ENCODE measurements around the gene KIF2B.

DNA sequence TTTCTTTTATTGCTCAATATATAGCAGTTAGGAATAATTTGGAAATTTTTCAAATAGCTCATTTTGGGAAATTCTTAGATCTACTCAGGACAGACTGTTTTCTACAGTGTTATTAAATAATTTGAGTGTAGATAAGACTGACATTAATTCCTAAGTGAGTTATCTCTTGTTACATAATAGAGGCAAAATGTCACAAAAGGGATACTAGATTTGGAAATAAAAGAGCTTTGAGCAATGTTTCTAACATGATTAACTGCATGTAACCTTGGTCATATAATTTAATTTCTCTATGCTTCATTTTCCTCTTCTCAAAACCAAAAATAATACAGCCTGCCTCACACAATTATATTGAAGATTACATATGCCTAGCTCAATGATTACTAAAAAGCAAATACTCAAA, 16.3 kb upstream of the KIF2B start:
- no peak for TF ChIP-seq CTCF (IDR thresholded peaks at IDR 0.05)
- TF ChIP-seq POLR2A (IDR thresholded peaks at IDR 0.05) = no peak

Measured in adrenal gland (tissue), 5 donors.